NB4 (cell line): Measurements from ENCODE around the gene PDGFC.

Experiments used
- CTCF ChIP-seq: IDR thresholded peaks from one replicate; pipeline ENCODE4 v1.5.1; 2012; ENCODE audit warnings: low read depth, low read length
- MAX ChIP-seq: IDR thresholded peaks from 2 replicates; pipeline ENCODE4 v1.6.1; 2011; ENCODE audit warnings: low read depth, low read length

- no peak for TF ChIP-seq CTCF
- TF ChIP-seq MAX: no peak
Measured at GRCh38 chr4:156775813-156776212, 195.8 kb downstream of the PDGFC start.
